22Rv1 (cell line): Measurements from ENCODE around the gene ARHGAP40.

Experiments
- ZFX ChIP-seq: fragments of 450-650 bp; IDR thresholded peaks from 2 replicates; pipeline ENCODE4 v1.6.1; 2017; ENCODE audit warnings: antibody characterized with exemption, borderline replicate concordance
- TF ChIP-seq, protein P1 (sequence below): fragments of 450-650 bp; IDR thresholded peaks from 2 replicates; pipeline ENCODE4 v1.5.1; 2017; ENCODE audit warnings: mild to moderate bottlenecking

DNA sequence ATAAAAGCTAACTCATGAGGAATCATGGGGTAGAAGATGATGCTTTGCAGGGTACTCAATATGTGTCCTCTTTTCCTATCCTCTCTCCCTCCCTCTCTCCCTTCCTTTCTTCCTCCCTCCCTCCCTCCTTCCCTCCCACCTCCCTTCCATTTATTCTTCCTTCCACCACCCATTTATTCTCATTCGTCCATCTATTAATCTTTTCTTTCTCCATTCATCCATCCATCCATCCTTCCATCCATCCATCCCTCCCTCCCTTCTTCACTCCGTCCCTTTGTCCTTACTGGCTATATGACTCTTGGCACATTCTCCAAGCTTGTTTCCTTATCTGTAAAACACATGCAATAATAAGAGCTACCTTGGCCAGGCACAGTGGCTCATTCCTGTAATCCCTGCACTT lies 40.9 kb downstream of the ARHGAP40 start:
- TF ChIP-seq, protein P1, sequence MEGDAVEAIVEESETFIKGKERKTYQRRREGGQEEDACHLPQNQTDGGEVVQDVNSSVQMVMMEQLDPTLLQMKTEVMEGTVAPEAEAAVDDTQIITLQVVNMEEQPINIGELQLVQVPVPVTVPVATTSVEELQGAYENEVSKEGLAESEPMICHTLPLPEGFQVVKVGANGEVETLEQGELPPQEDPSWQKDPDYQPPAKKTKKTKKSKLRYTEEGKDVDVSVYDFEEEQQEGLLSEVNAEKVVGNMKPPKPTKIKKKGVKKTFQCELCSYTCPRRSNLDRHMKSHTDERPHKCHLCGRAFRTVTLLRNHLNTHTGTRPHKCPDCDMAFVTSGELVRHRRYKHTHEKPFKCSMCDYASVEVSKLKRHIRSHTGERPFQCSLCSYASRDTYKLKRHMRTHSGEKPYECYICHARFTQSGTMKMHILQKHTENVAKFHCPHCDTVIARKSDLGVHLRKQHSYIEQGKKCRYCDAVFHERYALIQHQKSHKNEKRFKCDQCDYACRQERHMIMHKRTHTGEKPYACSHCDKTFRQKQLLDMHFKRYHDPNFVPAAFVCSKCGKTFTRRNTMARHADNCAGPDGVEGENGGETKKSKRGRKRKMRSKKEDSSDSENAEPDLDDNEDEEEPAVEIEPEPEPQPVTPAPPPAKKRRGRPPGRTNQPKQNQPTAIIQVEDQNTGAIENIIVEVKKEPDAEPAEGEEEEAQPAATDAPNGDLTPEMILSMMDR, result no peak
- TF ChIP-seq ZFX, result no peak
